Transverse colon (tissue), 4 donors: ENCODE data around the gene ANKLE2.

Experiments used
- CTCF ChIP-seq, 5 experiments: fragments of 200-600 bp in 3 of 5; fragments of 450-650 bp in 2 of 5; sonication (generic) in 3 of 5; IDR thresholded peaks; 1 replicate in 2 of 5; 2 replicates in 3 of 5; pipeline ENCODE4 v1.5.1; 2016 to 2017; ENCODE audit warnings: antibody characterized with exemption in 5 of 5, inconsistent platforms in 3 of 5, mild to moderate bottlenecking in 2 of 5, moderate library complexity in 1 of 5
- EP300 ChIP-seq: sonication (generic); formaldehyde crosslinking; IDR thresholded peaks from one replicate; pipeline ENCODE4 v1.6.1; 2017; ENCODE audit warnings: antibody characterized with exemption, low read depth
- POLR2A ChIP-seq: fragments of 450-650 bp; IDR thresholded peaks from one replicate; pipeline ENCODE4 v1.6.1; 2016; ENCODE audit warnings: antibody characterized with exemption, mild to moderate bottlenecking, moderate library complexity
- POLR2AphosphoS5 ChIP-seq, 3 donors: sonication (generic); formaldehyde crosslinking; IDR thresholded peaks; one replicate each; pipeline ENCODE4 v1.6.1; 2016; ENCODE audit warnings: antibody characterized with exemption in 3 of 3

GRCh38 chr12:132741620-132742019 is 20.0 kb downstream of the ANKLE2 start:
- TF ChIP-seq CTCF (IDR thresholded peaks at IDR 0.05) = no peak
- TF ChIP-seq POLR2A = no peak
- TF ChIP-seq POLR2AphosphoS5 (IDR thresholded peaks at IDR 0.05) = no peak
- no peak for TF ChIP-seq EP300
